Measurements from ENCODE around the gene SKOR1. TPM values are rescaled to one million over a fixed set of nuclear protein-coding genes. Genes with fewer than 3 reads are reported as not detected.
A peak's percentile ranks its signal among the peaks of the same experiment; 100 is the strongest.

Gene SKOR1
- total and polyA plus RNA-seq, 2 of the 8 experiments (the other 6 are each of a cell fraction or from before 2014, with no cell fraction given): 0.03 to 0.11 TPM

DNA sequence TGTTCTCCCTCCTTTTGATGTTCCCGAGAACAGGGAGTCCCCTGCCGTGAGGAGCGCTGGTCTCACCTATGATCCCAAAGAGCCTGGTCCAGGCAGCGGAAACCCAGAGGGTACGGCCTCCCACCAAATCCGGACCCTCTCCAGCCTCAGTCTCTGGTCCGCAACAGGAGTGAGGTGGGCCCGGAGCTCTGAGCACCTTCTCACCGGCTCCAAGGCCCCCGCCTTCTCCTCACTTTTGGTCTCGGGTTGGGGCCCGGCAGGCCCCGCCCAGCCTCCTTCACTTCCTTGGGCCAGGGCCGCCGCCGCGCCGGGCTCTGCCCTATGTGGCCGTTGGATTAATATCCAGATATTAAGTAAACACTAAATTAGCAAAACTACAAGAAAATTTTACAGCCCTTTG lies 5.7 kb upstream of the SKOR1 start:
- Histone ChIP-seq H3K23me2 (ENCODE audit: low read depth, low read length) (peaks cover 7% of the 10 kb centered on the region; the same call in 1 of the 2 replicates), H3K9ac (replicated peaks in 1 of 4; ENCODE audit: extremely low read depth in 1 of 4, low read depth in 3 of 4, low read length in 3 of 4) (no peak overlapping the region), H3K4me3 (ENCODE audit: extremely low read depth in 1 of 4, insufficient read depth in 2 of 4, low read depth in 3 of 4, low read length in 4 of 4) (peak overlapping the region in 3 of 4 experiments; percentile 6 to 50 (median 14); a peak in 4 of 8 replicates), H2AK5ac (ENCODE audit: low read depth, low read length) (no peak overlapping the region), H3K4ac (replicated peaks; ENCODE audit: insufficient read length, low read depth, low read length) (no peak overlapping the region), H3K9me3 (ENCODE audit: insufficient read depth in 2 of 2, low read depth in 1 of 2, low read length in 1 of 2) (no peaks in the 10 kb centered on the region), H4K20me1 (replicated peaks in 1 of 2; ENCODE audit: control insufficient read depth in 1 of 2, insufficient read depth in 2 of 2, low read length in 2 of 2) (peaks cover 19 to 25% of the 10 kb centered on the region in 2 experiments), H2BK120ac (replicated peaks; ENCODE audit: low read depth, low read length) (no peak overlapping the region), H2BK15ac (ENCODE audit: low read length) (no peak overlapping the region), H2BK12ac (ENCODE audit: low read depth, low read length) (no peak overlapping the region), H2BK5ac (ENCODE audit: low read depth, low read length) (no peak overlapping the region), H3K79me1 (ENCODE audit: low read depth, low read length) (no peaks in the 10 kb centered on the region; the same call in 1 of the 2 replicates), H2AFZ (ENCODE audit: low read length) (no peak overlapping the region), H4K91ac (replicated peaks; ENCODE audit: insufficient read length, low read length) (no peak overlapping the region), H3K56ac (replicated peaks; ENCODE audit: insufficient read length, low read depth, low read length) (no peak overlapping the region), H3K18ac (ENCODE audit: extremely low read depth, low read length) (no peak overlapping the region), H3K23ac (ENCODE audit: insufficient read length) (no peak overlapping the region), H2BK20ac (ENCODE audit: low read length) (no peak overlapping the region; the same call in 1 of the 2 replicates), H3K27ac (ENCODE audit: low read depth, low read length) (no peak overlapping the region), H3K79me2 (ENCODE audit: control insufficient read depth in 1 of 2, insufficient read depth in 2 of 2, low read length in 2 of 2) (no peaks in the 10 kb centered on the region), H4K8ac (ENCODE audit: extremely low read depth, insufficient read depth, low read length) (no peak overlapping the region), H3K14ac (ENCODE audit: insufficient read length) (no peak overlapping the region), H3K27me3 (replicated peaks in 1 of 4; ENCODE audit: control insufficient read depth in 3 of 4, extremely low read depth in 1 of 4, insufficient read depth in 3 of 4, low read length in 3 of 4) (peaks cover 59 to 72% (median 71%) of the 10 kb centered on the region in 4 experiments), H3K4me2 (ENCODE audit: insufficient read depth in 1 of 2, low read depth in 2 of 2, low read length in 2 of 2) (peak overlapping the region; percentile 69 to 73), H4K5ac (ENCODE audit: insufficient read length, low read depth, low read length) (no peak overlapping the region), H3K36me3 (ENCODE audit: control insufficient read depth in 2 of 4, insufficient read depth in 4 of 4, low read length in 3 of 4) (peaks cover 0 to 8% (median 0%) of the 10 kb centered on the region in 4 experiments; a peak in 1 of 8 replicates), H3K4me1 (replicated peaks in 1 of 4; ENCODE audit: control insufficient read depth in 3 of 4, insufficient read depth in 4 of 4, low read length in 3 of 4) (peaks cover under 1 to 37% (median 27%) of the 10 kb centered on the region in 4 experiments)
- ChIA-PET POLR2A (ENCODE audit: partially characterized antibody) (interaction anchor here (5.0 kb wide), 1 partner anchor 12 kb away, joined by 24 read pairs; no protein-coding TSS in a partner anchor), CTCF (ENCODE audit: partially characterized antibody) (interaction anchor here (1.6 to 2.2 kb wide), 2 partner anchors 13 to 35 kb away, joined by 3 to 6 read pairs; no protein-coding TSS in a partner anchor)
- 13% methylated on average over 18 of the region's 19 CpGs; no CpG with 5 or more reads in 1 of the 2 experiments for WGBS, 2 experiments (ENCODE audit: extremely low coverage in 1 of 2, insufficient coverage in 1 of 2, insufficient read length in 1 of 2, insufficient replicate concordance in 2 of 2, low coverage in 1 of 2, low lambda C conversion rate in 2 of 2, missing lambda C conversion rate in 1 of 2)
- FAIRE-seq (no peak), DNase-seq (ENCODE audit: low read depth in 1 of 2, low spot score in 2 of 2) (no peak)
- TF ChIP-seq JUN (IDR thresholded peaks at IDR 0.05; ENCODE audit: low read depth, low read length): no peak
- peak; percentile 27 for TF ChIP-seq RNF2 (IDR thresholded peaks at IDR 0.05; ENCODE audit: borderline replicate concordance, low read depth, low read length, missing control alignments, poor library complexity, severe bottlenecking)
- no peak for TF ChIP-seq NRF1 (IDR thresholded peaks at IDR 0.05; ENCODE audit: low read depth, low read length)
- TF ChIP-seq YY1 (IDR thresholded peaks at IDR 0.05; ENCODE audit: low read depth, low read length): no peak
